Measurements from ENCODE around the gene KCNIP4.

- TF ChIP-seq CTCF (IDR thresholded peaks at IDR 0.05) = no peak
- TF ChIP-seq POLR2A (IDR thresholded peaks at IDR 0.05) = no peak
Observed at GRCh38 chr4:20984576-20984836, 964.1 kb downstream of the KCNIP4 start.
